IPS-NIHi7 (cell line): Measurements from ENCODE around the gene TEX12.
"Not testable (repeated sequence)": the region's sequence is repeated elsewhere in the genome, so short reads cannot be mapped to it uniquely, and the experiment has no call there.

Experiments used
- DNase-seq: peaks from one replicate; pipeline ENCODE4 v3.0.0; 2012; ENCODE audit warnings: mixed read lengths; ENCODE audit errors: extremely low spot score

The TEX12 gene

GRCh38 chr11:112167145-112167544 is at the start of gene TEX12:
Gene TEX12, plus strand, starts transcription at chr11:112167372. Its CDS starts 1,897 bp downstream, at chr11:112169269.
- DNase-seq = no peak

- DNase-seq = no peak
Measured at GRCh38 chr11:112118176-112118575, 49.0 kb upstream of the TEX12 start.

GRCh38 chr11:112121981-112122615 is 45.1 kb upstream of the TEX12 start:
- no peak for DNase-seq

- no peak for DNase-seq
Measured at GRCh38 chr11:112123129-112123528, 44.0 kb upstream of the TEX12 start.

- DNase-seq = no peak
Measured at GRCh38 chr11:112127056-112127455, 40.1 kb upstream of the TEX12 start.

GRCh38 chr11:112128483-112129121 is 38.6 kb upstream of the TEX12 start:
- DNase-seq = no peak

- no peak for DNase-seq
Measured at GRCh38 chr11:112129656-112130055, 37.5 kb upstream of the TEX12 start.

- DNase-seq = no peak
Measured at GRCh38 chr11:112132737-112133136, 34.4 kb upstream of the TEX12 start.

GRCh38 chr11:112134473-112134872 is 32.7 kb upstream of the TEX12 start:
- DNase-seq = no peak

- no peak for DNase-seq
Measured at GRCh38 chr11:112143597-112143996, 23.6 kb upstream of the TEX12 start.

- DNase-seq = no peak
Measured at GRCh38 chr11:112150517-112150916, 16.7 kb upstream of the TEX12 start.

- DNase-seq = no peak
Measured at GRCh38 chr11:112156153-112156955, 10.8 kb upstream of the TEX12 start.

- no peak for DNase-seq
Measured at GRCh38 chr11:112156956-112157766, 10.0 kb upstream of the TEX12 start.

- DNase-seq = no peak
Measured at GRCh38 chr11:112159098-112160065, 7.8 kb upstream of the TEX12 start.

- no peak for DNase-seq
Measured at GRCh38 chr11:112160091-112160848, 6.9 kb upstream of the TEX12 start.

- DNase-seq = no peak
Measured at GRCh38 chr11:112161012-112161411, 6.2 kb upstream of the TEX12 start.

- DNase-seq = not testable (repeated sequence)
Measured at GRCh38 chr11:112162200-112162599, 5.0 kb upstream of the TEX12 start.

GRCh38 chr11:112162761-112163546 is 4.2 kb upstream of the TEX12 start:
- no peak for DNase-seq
